ENCODE measurements around the gene PIMREG.

PIMREG gene

GRCh38 chr17:6462692-6463091, 18.4 kb downstream of the PIMREG start:
- DNase-seq, result no peak

DNA sequence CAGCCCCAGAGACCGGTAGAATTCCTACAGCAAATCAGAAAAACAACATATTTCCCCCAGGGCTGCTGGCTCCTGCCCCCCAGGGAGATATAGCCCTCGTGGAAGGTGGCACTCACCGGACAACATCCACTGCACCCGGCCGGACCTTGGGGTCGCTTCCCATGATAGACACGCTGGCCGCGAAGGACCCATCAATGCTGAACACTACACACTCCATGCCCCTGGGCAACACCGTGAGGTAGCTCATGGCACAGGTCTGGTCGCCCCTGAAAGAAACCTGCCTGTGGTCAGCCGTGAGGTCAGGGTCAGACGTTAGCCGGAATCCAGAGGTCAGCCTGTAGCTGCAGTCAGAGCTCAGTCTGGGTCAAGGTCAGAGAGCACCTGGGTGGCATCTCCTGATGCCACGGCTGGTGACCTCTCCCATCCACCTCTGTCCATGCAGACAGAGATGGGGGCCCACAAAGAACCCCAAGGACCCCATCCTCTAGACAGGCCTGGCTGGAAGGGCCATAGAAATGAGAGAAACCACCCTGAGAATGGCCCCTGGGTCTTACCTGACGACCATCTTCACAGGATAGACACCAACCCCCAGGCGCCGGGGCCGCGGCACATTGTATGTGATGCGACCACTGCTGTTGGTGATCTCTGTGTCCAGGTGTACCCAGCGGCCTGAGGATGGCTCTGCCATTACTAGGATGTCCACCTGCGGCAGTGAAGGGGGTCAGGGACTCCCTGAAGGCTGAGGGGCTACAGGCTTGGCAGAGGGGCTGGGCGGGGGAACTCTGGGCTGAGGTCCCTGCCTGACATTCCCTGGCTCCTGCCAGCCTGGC, 19.6 kb downstream of the PIMREG start:
- no peak for DNase-seq

DNA sequence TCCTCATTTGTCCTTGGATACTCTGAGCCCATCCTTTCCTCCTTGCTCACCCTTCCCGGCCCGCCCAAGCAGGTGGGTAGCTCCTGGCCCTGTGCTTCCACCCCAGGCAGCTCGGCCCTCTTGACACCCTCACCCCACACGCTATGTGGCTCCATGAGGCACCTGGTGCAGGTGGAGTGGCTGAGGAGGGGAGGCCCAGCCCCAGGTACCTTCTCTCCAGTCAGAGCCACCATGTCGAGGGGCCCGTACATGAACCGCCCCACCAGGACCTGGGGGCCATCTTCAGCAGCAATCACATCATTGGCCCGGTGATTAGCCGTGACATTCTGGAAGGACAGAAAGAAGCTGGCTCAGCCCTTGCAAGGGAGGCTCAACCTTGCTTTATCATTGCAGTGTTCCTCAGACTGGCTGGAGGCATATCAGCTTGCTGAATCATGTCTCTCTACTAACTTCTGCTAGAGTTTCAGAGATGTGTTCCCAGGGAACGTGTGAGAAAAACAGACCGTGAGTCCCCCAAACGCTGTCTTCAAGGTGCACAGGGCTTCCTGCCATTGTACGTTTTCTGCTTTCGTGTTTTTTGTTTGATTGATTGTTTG, 20.3 kb downstream of the PIMREG start:
- DNase-seq, result no peak

DNA sequence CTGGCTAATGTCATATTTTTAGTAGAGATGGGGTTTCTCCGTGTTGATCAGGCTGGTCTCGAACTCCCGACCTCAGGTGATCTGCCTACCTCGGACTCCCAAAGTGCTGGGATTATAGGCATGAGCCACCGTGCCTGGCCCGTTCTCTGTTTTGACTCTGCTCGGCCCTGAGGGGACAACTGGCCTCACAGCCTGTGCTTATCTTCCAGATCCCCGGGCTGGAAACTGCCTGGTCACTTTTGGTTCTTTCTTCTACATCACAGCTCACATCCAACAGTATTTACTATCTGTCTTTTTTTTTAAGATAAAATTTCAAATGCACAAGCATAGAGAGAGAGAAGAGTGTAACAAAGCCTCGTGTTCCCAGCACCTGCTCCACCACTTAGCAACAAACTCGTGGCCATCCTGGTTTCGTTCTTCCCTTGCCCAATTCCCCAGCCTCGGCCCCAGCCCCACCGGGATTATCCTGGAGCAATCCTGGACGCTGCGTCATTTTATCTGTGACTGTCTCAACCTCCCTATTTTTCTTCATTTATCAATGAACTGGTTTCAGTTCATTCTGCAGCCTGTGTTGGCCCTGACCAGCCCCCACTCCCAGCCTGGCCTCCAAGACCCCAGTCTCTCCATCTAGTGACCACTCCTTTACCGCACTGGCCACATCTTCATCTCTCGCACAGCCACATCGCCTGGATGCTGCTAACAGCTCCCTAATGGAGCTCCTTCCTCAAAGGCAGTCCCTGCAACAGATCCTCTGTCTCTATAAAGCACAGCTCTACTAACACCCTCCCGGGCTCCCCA, 21.1 kb downstream of the PIMREG start:
- DNase-seq, result no peak

- DNase-seq, result no peak
Measured at GRCh38 chr17:6467567-6467966, 23.3 kb downstream of the PIMREG start.

DNA sequence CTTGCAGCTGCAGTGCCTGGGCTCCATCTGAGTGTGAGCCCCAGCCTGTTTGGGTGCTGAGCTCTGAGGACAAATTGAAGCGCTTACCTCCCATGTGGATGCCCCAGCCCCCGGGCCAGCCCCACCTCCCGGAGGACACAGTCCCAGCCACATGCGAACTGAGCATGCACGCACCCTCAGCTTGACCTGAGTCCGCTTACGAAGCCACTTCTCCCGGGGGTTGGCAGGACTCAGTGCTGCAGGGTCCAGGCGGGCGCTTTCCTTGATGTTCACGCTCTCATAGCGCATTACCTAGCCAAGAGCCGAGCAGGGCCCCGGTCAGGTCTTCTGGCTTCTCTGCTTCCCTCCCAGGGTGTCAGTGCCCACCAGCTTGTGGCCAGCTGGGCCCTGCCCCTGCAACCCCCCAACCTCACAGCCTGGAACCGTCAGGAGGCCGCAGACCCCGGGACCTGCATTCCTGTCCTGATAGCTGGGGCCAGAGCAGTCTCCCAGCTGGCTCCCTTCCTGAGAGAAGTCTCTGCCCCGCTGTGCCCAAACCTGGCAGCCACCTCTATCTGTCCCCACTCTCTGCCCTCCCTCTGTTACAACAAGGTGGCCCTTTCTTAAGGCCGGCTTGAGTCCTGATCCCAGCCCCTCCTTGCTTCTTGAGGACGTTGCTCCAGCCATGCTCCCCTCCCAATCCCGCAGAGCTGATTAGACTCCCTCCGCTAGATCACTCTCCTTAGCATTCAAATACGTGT, 24.0 kb downstream of the PIMREG start:
- DNase-seq, result no peak

- DNase-seq, result no peak
Measured at GRCh38 chr17:6470146-6470718, 26.0 kb downstream of the PIMREG start.

DNA sequence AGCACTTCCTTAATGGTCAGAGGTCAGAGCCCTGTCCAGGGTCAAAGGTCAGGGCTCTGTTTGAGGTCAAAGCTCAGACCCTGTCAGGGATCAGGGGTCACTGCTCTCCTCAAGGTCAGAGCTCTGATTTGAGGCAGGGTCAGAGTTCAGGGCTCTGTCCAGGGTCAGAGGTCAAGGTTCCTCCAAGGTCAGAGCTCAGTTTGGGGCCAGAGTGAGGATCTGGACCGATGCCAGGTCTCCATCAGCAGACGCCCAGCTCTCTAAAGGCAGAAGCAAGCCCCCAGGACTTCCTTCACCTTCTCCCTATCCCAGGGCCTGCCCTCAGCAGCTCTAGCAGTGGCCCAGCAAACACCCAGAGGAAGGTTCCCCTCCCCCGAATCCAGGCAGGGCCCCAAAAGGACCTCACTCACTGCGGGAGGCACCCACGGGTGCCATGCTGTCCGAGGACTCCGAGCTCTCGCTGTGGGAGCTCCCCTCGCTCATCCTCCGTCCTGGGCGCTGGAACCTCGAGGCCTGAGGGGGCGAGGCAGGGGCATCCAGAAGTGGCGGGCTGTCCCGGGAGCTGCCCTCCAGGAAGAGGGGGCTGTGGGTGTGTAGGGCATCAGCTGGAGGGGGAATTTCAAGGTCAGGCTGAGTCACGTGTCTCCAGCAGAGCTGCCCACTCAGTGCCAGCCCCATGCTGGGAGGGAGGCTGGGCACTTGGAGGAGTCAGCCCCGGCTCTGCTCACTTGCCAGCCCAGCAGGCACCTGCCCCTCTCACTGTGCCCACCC, 26.7 kb downstream of the PIMREG start:
- DNase-seq, result no peak

- DNase-seq, result no peak
Measured at GRCh38 chr17:6471531-6472465, 27.5 kb downstream of the PIMREG start.

GRCh38 chr17:6472517-6472916, 28.3 kb downstream of the PIMREG start:
- no peak for DNase-seq

DNA sequence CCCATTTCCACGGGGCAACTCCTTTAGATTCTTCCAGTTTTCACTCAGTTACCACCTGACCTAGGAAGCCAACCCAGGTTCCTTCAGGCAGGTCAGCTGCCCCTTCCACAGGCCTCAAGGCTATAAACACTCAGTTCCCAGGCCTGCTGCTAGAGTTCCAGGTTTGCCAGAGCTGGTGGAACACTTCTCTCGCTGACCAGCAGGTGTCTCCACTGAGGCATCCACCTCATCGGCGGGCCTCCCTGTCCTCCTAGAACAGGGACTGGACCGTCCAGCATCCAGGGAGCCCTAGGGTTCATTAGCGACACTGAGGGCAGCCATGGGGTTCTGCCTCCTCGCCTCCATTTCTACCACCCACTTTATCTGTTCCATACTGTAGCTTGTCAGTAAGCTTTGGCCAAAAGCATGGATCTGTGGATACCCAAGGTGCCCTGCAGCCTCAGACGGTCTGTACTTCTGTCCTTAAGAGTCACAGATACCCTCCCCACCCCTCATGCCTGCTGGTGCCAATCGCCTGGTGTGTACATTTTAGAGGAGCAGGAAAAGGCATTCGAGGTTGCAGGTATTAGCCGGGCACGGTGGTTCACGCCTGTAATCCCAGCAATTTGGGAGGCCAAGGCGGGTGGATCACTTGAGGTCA, 29.0 kb downstream of the PIMREG start:
- peak; percentile 76 for DNase-seq

DNA sequence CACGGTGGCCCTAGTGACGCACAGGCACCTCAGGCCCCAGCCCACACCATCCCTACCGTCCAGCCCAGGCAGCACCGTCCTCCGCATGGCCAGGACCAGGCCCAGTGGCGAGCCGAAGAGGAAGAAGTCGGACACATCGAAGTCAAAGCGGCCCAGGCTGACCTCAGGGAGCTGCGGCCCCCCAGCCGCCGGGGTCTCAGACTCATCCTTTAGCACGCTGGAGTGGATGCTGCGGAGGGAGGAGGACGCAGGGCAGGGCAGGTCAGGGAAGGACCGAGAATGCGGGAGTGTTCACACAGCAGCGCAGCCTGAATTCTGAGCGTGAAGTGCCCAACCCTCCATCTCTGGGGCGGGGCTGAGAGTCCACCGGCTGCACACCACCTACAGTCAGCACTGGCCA, 30.1 kb downstream of the PIMREG start:
- no peak for DNase-seq

- no peak for DNase-seq
Measured at GRCh38 chr17:6474906-6475305, 30.7 kb downstream of the PIMREG start.

- DNase-seq, result no peak
Measured at GRCh38 chr17:6475411-6475810, 31.2 kb downstream of the PIMREG start.

GRCh38 chr17:6476076-6476809, 32.0 kb downstream of the PIMREG start:
- DNase-seq, result no peak

DNA sequence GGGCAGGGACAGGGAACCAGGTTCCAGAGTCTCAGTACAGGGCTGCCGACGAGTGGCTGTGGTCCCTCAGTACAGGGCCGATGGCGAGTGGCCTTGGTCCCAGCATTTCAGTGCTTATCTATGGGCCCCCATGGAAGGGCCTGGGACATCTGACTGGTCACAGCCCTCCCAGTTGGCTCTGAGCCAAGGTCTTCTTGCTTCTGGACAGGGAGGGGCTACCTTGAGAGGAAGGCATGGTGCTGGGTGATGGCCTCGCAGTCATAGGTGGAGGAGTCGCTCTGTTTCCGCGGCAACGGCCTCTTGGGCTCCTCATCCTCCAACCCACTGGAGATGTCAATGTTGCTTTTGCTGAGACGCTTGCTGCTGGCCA, 32.5 kb downstream of the PIMREG start:
- DNase-seq, result no peak

- no peak for DNase-seq
Measured at GRCh38 chr17:6477831-6478383, 33.7 kb downstream of the PIMREG start.

- no peak for DNase-seq
Measured at GRCh38 chr17:6478486-6478885, 34.2 kb downstream of the PIMREG start.

- no peak for DNase-seq
Measured at GRCh38 chr17:6479622-6480302, 35.5 kb downstream of the PIMREG start.
